NCI-H1694 (cell line): ENCODE measurements around the gene SIAH1.
A peak's percentile ranks its signal among the peaks of the same experiment; 100 is the strongest.
"Not testable (repeated sequence)": the region's sequence is repeated elsewhere in the genome, so short reads cannot be mapped to it uniquely, and the experiment has no call there.

Source experiments
- DNase-seq: peaks from one replicate; lab custom pipeline; 2025; lab: John Stamatoyannopoulos, UW

The SIAH1 gene

DNA sequence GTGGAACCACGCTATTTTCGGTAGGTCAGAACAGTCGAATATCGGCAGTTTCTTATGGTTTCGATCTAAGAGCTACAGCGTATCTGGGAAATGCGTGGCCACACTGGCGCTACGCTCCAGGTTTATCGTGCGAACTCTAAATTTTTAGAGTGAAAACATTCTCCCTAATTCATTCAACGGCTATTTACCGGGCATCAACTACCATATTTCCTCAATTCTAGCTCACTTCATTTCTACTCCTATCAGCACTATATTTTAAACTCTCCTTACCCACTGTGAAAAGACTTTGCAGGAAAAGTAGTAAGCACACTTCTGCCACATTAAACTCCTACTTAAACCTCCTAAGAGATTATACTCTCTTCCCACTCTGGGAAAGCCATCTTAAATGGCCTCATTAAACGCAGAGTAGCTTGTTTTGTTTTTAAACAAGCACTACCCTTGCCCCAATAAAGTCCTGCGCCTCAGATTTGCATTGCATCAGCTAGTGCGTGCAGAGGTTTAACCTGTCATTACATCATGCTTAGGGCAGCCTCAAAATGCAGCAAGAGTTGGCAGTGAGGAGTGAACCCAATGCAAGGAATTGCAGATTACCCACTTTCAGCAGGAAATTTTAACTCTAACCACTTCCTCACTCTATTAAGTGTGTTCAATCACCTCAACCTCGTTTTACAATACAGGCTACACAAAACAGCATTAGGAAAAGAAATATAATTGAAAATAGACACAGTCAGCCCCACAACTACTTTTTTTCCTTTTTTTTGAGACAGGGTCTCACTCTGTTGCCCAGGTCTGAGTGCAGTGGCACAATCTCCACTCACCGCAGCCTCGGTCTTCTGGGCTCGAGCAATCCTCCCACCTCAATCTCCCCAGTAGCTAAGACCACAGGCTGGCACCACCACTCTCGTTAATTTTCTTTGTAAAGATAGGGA, 18.8 kb downstream of the SIAH1 start:
- DNase-seq: no peak

DNA sequence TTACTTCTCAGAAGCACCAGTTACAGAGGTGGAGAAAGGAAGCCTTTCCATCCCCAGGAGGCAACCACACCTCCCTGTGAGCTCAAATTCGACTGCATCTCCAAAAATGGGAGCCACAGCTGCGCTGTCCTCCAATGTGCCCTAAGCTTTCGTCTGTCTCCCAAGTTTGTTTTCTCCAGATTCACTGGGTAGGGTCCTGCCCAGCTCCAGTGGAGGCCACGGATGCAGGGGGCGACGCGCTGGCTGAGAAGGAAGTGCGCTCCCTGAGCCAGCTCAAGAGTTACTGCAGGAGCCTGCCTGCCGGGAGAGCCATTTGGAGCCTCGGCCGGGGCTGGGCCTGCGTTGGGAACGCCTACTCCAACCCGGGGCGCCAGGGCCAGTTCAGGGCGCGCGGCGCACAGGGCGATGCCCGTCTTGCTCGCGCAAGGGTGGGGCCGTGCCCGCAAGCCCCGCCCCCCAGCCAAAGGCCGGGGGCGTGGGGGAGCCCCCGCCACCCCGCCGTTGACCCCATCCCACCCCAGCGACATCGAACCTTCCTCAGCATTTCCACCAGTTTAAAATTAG, 19.5 kb downstream of the SIAH1 start:
- peak; percentile 55 for DNase-seq

GRCh38 chr16:48365025-48365600, 20.1 kb downstream of the SIAH1 start:
- no peak for DNase-seq

GRCh38 chr16:48361540-48362144, 23.6 kb downstream of the SIAH1 start:
- no peak for DNase-seq

DNA sequence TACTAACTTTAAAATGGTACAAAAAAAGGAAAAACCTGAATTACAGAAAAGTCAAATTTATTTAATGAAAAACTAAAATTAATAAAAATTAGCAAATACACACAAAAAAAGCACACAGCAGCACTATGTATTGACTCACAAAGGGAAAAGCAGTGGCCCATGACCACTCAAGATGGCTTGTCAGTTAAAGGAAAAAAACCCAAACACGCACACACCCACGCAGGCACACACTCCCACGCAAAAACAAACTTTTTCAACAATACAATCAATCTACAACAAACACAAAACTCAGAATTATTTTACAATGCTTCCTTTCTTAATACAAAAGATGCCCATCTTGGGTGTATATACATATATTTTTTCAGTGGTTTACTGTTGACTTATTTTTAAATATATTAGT, 24.2 kb downstream of the SIAH1 start:
- no peak for DNase-seq

DNA sequence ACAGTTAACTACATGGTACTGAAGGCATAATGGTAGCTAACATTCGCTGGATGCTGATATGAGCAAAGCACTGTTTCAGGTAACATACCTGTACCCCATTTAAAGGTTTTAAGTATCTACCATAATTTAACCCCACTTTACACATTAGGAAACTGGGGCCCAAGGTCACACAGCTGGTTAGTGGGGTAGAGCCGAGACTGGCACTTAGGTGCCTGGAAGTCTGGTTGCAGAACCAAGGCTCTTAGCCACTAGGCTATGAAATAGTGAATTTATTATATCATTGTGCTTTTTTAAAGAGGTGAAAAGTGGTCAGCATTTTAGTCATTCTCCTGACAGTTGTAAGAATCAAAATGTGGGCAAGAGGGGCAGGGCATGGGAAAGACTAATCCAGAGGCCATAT, 25.2 kb downstream of the SIAH1 start:
- no peak for DNase-seq

- no peak for DNase-seq
Measured at GRCh38 chr16:48358419-48358818, 26.8 kb downstream of the SIAH1 start.

DNA sequence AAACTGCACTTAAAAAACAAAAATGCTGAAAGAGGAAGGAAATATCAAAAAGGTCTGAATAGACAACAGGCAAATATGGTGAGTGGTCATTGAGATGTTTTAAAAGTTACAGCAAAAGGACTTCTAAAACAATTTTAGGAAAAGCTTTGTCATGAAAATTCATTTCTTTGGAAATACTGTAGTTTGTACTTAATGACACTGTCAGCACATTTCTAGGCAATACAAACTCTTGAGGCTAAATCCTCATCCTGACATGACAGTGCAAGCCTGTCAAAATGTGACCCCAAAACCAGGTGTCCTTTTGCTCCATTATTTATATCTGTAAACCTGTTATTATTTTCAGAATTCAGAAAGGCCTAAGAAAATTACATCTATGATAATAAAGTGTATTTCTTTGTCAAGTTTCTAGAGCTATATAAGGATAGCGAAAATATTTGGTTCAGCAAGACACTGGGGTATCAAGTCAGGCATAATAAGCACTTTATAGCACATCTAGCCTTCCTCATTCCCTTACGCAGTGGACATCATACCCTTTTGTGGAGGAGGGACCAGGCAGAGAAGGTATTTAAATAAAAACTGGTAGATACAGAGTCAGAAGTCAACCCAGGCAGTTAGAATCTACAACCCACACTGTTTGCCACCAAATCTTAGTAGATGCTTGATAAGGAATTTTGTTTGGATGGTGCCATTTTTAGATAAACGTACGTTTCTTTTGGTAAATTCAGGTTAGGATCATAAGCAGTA, 28.4 kb downstream of the SIAH1 start:
- no peak for DNase-seq

DNA sequence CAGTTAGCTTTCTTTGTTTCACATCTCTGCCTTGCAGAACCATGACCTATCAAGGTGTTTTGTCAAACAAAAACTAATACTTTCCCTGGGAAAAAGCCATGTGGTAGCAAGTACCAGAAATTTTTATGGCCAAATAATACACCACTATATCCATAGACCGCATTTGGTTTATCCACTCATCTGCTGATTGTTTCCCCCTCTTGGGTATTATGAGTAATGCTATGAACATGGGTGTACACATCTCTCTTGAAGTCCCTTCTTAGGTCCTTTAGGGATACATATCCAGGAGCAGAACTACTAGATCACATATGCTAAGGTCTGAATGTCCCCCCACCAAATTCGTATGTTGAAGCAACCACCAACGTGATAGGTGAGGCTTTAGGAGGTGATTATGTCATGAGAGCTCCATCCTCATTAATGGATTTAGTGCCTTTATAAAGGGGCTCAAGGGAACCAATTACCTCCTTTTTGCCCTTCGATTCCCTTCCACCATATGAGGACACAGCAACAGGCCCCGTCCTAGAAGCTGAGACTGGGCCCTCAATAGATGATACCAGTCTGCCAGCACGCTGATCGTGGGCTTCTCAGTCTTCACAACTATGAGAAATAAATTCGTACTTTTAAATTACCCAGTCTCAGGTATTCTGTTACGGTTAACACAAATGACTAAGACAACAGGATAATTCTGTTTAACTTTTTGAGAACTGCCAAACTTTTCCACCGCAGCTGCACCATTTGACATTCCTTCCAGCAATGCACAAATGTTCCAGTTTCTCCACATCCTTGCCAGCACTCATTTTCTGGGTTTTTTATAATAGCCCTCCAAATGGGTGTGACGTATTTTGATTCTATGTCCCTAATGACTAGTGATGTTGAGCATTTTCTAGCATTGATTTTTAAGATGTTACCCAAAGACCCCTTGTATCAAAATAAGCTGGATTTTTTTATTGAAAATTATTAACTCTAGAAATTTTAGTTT, 30.0 kb downstream of the SIAH1 start:
- DNase-seq: no peak

GRCh38 chr16:48354385-48354784, 30.8 kb downstream of the SIAH1 start:
- DNase-seq: not testable (repeated sequence)

DNA sequence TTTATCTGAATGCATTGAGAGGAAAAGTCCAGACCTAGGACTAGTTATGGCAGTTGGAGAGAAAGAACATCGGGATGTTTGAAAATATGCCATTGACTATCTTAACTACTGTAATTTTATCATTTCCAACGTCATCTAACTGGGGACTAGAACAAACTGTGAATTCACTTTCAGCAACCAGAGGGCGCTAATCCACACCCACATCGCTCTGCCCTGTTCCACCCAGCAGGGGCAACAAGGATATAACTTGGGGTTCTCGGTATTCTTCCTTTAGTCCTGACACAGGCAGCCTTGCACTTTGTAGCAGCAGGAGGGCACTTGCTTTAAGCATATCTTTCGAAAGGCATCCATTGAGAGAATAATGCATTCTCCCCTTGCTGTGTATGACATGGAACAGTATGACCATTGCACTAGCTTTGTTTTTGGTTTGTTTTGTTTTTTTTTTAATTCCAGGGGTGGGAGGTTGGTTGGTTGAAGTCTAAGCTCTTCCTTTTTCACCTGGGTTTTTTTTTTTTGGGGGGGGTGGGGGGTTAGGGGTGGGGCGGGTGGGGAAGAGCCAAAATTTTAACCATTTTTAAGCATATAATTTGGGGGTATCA, 31.5 kb downstream of the SIAH1 start:
- DNase-seq: peak; percentile 51

GRCh38 chr16:48352648-48353390, 32.4 kb downstream of the SIAH1 start:
- no peak for DNase-seq

DNA sequence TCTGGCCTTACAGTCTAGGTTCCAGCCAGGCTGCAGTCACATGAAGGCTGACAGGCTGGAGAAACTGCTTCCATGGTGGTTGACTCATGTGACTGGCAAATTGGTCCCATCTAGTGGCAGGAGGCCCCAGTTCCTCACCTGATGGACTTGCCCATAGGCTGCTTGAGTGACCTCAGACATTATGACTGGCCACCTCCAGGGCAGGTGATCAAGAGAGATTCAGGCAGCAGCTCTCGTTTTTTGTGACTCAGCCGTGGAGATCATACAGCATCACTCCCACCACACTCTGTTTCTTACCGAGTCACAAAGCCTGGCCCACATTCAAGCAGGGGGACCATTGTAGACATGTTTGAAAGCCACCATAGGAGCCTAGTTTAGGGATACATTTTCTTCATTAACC, 34.5 kb downstream of the SIAH1 start:
- no peak for DNase-seq

GRCh38 chr16:48347980-48348379, 37.2 kb downstream of the SIAH1 start:
- DNase-seq: peak; percentile 60

GRCh38 chr16:48347191-48347865, 37.9 kb downstream of the SIAH1 start:
- DNase-seq: no peak

DNA sequence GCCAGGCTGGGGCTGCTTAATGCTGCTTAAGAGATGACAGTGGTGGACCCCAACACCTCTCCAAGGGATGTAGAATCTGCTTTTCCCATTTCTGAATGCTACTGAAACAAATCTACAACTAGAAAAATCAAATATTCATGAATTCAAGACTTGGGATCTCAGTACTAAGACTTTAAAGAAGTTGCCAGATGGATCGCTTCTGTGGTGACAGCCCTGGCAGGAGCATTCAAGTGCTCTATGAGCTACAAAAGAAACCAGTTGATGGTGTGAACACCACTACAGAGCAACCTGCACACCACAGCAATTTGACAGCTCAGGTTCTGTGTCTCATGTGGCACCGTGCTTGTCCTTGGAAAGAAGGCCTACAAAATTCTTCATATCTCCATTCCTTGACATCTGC, 42.6 kb downstream of the SIAH1 start:
- no peak for DNase-seq

- DNase-seq: no peak
Measured at GRCh38 chr16:48340054-48340453, 45.2 kb downstream of the SIAH1 start.

GRCh38 chr16:48335961-48336360, 49.3 kb downstream of the SIAH1 start:
- no peak for DNase-seq

DNA sequence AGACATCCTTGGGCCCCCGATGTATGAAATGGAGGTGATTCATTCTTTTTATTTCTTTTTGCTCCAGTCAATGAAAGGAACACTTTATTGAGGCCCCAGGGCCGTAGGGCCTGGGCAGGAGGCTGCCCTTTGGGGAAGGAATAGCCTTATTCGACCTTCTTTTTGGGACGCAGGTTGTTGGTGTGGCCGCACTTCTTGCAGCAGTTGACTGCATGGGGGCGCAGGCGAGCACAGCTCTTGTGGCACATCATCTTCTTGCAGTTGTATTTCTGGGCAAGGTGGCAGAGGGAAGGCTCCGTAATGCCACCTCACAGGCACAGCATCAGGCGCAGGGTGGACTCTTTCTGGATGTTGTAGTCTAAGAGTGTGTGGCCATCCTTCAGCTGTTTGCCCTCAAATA, 50.9 kb downstream of the SIAH1 start:
- DNase-seq: no peak
